A549 (cell line): ENCODE measurements around the gene GRIK5.

Experiments
- CTCF ChIP-seq: fragments of >200 bp; sonication (Bioruptor Twin); formaldehyde crosslinking; IDR thresholded peaks from 3 replicates; pipeline ENCODE4 v1.5.1; 2016
- ELK1 ChIP-seq: fragments of 150-350 bp; IDR thresholded peaks from 2 replicates; pipeline ENCODE4 v1.6.1; 2014; ENCODE audit warnings: low read depth, mild to moderate bottlenecking, low read length
- EP300 ChIP-seq, 2 experiments: fragments of >200 bp; sonication (Bioruptor Twin); formaldehyde crosslinking; IDR thresholded peaks; 2 replicates in 1 of 2; 3 replicates in 1 of 2; pipeline ENCODE4 v1.6.1; 2016 to 2017
- ESRRA ChIP-seq: fragments of 150-350 bp; IDR thresholded peaks from 2 replicates; pipeline ENCODE4 v1.6.1; 2014; ENCODE audit warnings: mild to moderate bottlenecking, low read length, borderline replicate concordance
- MAZ ChIP-seq: fragments of 150-350 bp; IDR thresholded peaks from 2 replicates; pipeline ENCODE4 v1.6.1; 2014; ENCODE audit warnings: antibody characterized with exemption, low read depth, low read length, borderline replicate concordance
- POLR2A ChIP-seq: IDR thresholded peaks from 2 replicates; pipeline ENCODE4 v1.6.1; 2012; ENCODE audit warnings: mild to moderate bottlenecking, low read length
- RAD21 ChIP-seq, 2 experiments: fragments of >200 bp in 1 of 2; sonication (Bioruptor Twin) in 1 of 2; formaldehyde crosslinking in 1 of 2; IDR thresholded peaks in 1 of 2; conservative IDR thresholded peaks in 1 of 2; 2 replicates in 1 of 2; 3 replicates in 1 of 2; pipeline ENCODE4 v1.6.1; 2012 to 2018; ENCODE audit warnings: inconsistent platforms in 1 of 2
- REST ChIP-seq: fragments of 200-600 bp; sonication (generic); IDR thresholded peaks from 2 replicates; pipeline ENCODE4 v1.6.1; 2016; ENCODE audit warnings: antibody characterized with exemption, mild to moderate bottlenecking, moderate library complexity
- RFX5 ChIP-seq: fragments of 450-650 bp; IDR thresholded peaks from 2 replicates; pipeline ENCODE4 v1.7.1; 2014; ENCODE audit warnings: antibody characterized with exemption, mild to moderate bottlenecking, moderate library complexity
- RNF2 ChIP-seq: fragments of 200-600 bp; sonication (generic); IDR thresholded peaks from 2 replicates; pipeline ENCODE4 v1.6.1; 2016; ENCODE audit warnings: low read depth, mild to moderate bottlenecking, antibody characterized with exemption, moderate library complexity, borderline replicate concordance

- TF ChIP-seq CTCF = no peak
- TF ChIP-seq EP300 (IDR thresholded peaks at IDR 0.05) = no peak
- TF ChIP-seq RAD21 (conservative IDR thresholded peaks at IDR 0.05 in 1 of 2, IDR thresholded peaks at IDR 0.05 in 1 of 2) = no peak
- TF ChIP-seq POLR2A = no peak
- no peak for TF ChIP-seq MAZ
- no peak for TF ChIP-seq ELK1
- no peak for TF ChIP-seq RNF2
- no peak for TF ChIP-seq RFX5
- no peak for TF ChIP-seq ESRRA
- no peak for TF ChIP-seq REST
Measured at GRCh38 chr19:41955521-41955920, 114.5 kb downstream of the GRIK5 start.
